ENCODE results near the gene NOXRED1. TPM values are rescaled to one million over a fixed set of nuclear protein-coding genes. Genes with fewer than 3 reads are reported as not detected.

NOXRED1 gene
- total and polyA plus RNA-seq, 11 donors = 0.15 to 0.32 (median 0.28) TPM; not detected in 7

GRCh38 chr14:77409131-77409533 is 14.2 kb downstream of the NOXRED1 start:
- ATAC-seq (no peak), DNase-seq (no peak)
- WGBS, 4 donors = 30 to 49% (median 34%) methylated on average over 3 of the region's 3 CpGs
- no peak overlapping the region for H3K27ac ChIP-seq
- H3K4me3 ChIP-seq = no peak overlapping the region
- peaks cover 0 to 18% (median 0%) of the 10 kb centered on the region in 12 donors for H3K4me1 ChIP-seq
- TF ChIP-seq POLR2A (IDR thresholded peaks at IDR 0.05) (no peak), CTCF (IDR thresholded peaks at IDR 0.05) (peak in 2 of 12 donors; percentile 18 to 25)
- H3K9me3 ChIP-seq = no peaks in the 10 kb centered on the region
- H3K27me3 ChIP-seq = no peaks in the 10 kb centered on the region
- H3K36me3 ChIP-seq = no peaks in the 10 kb centered on the region
- intact Hi-C loops (cut with DNase I) = no loop called here

GRCh38 chr14:77407158-77407557 is 16.2 kb downstream of the NOXRED1 start:
- DNase-seq (no peak), ATAC-seq (peak in 1 of 4 donors; percentile 36)
- Histone ChIP-seq H3K36me3 (no peaks in the 10 kb centered on the region), H3K27me3 (no peaks in the 10 kb centered on the region), H3K4me3 (peak overlapping the region in 1 of 12 donors; percentile 33), H3K4me1 (peaks cover 0 to 18% (median 0%) of the 10 kb centered on the region in 12 donors), H3K27ac (peak overlapping the region in 1 of 12 donors; percentile 46), H3K9me3 (no peaks in the 10 kb centered on the region)
- WGBS, 4 donors = 68 to 80% (median 74%) methylated on average over 2 of the region's 2 CpGs
- no peak for TF ChIP-seq CTCF (IDR thresholded peaks at IDR 0.05)
- no peak for TF ChIP-seq POLR2A (IDR thresholded peaks at IDR 0.05)
- intact Hi-C loops (cut with DNase I) = no loop called here

- Histone ChIP-seq H3K36me3 (no peaks in the 10 kb centered on the region), H3K9me3 (no peaks in the 10 kb centered on the region), H3K27me3 (no peaks in the 10 kb centered on the region), H3K4me3 (peak overlapping the region in 1 of 12 donors; percentile 33), H3K27ac (peak overlapping the region in 1 of 12 donors; percentile 46), H3K4me1 (peaks cover 0 to 18% (median 0%) of the 10 kb centered on the region in 12 donors)
- ATAC-seq = no peak
- DNase-seq = no peak
- WGBS, 4 donors = 41 to 66% (median 52%) methylated on average over 6 of the region's 6 CpGs
- no peak for TF ChIP-seq POLR2A (IDR thresholded peaks at IDR 0.05)
- TF ChIP-seq CTCF (IDR thresholded peaks at IDR 0.05) = no peak
- intact Hi-C loops (cut with DNase I) = no loop called here
Observed at GRCh38 chr14:77406718-77407117, 16.6 kb downstream of the NOXRED1 start.

GRCh38 chr14:77406086-77406485 is 17.2 kb downstream of the NOXRED1 start:
- no peak overlapping the region for H3K4me3 ChIP-seq
- intact Hi-C loops (cut with DNase I) = no loop called here
- H3K4me1 ChIP-seq = peaks cover 0 to 18% (median 0%) of the 10 kb centered on the region in 12 donors
- H3K27me3 ChIP-seq = no peaks in the 10 kb centered on the region
- ATAC-seq (no peak), DNase-seq (no peak)
- no peaks in the 10 kb centered on the region for H3K36me3 ChIP-seq
- no peak overlapping the region for H3K27ac ChIP-seq
- H3K9me3 ChIP-seq = no peaks in the 10 kb centered on the region
- no peak for TF ChIP-seq POLR2A (IDR thresholded peaks at IDR 0.05)
- no peak for TF ChIP-seq CTCF (IDR thresholded peaks at IDR 0.05)
- 49 to 55% (median 51%) methylated on average over 3 of the region's 3 CpGs for WGBS, 4 donors

All from heart left ventricle (tissue), 16 donors.